ENCODE results near the gene TBC1D3L.
"Not testable (repeated sequence)": the region's sequence is repeated elsewhere in the genome, so short reads cannot be mapped to it uniquely, and the experiment has no call there.

Gene TBC1D3L

DNA sequence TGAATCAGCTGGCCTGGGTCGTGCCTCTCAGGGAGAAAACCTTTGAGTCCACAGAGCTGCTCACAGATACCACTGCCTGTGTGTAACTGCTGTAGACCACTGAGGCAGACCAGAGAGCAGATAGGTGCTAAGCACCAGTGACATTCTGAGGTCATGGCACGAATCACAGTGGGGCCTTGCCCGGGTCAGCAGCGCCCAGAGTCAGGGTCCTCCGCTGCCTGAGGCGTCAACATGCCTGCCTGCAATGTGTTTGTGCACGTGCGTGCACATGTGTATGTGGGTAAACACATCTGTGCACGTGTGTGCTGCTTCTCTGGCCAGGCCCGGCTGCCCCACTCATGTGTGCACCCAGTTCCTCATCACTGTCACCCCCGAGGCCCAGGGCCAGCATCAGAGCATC is at the start of gene TBC1D3L:
Gene TBC1D3L (minus strand): TSS at position 101 of the 400 bp plus-strand sequence. CDS start 1,540 bp downstream, outside the sequence.
- DNase-seq (ENCODE audit: low read depth in 1 of 2, low spot score in 1 of 2), result not testable (repeated sequence)

- not testable (repeated sequence) for DNase-seq (ENCODE audit: low read depth in 1 of 2, low spot score in 1 of 2)
Measured at GRCh38 chr17:38003676-38004075, 14.8 kb upstream of the TBC1D3L start, which contains the start of gene TBC1D3D. TSS of gene TBC1D3D (plus strand) at chr17:38003976. CDS start at chr17:38005561, 1,585 bp downstream.
